Measurements from ENCODE around the gene TMC8.

GRCh38 chr17:78142119-78142861 lies 11.7 kb downstream of the TMC8 start:
- TF ChIP-seq PBX3 (IDR thresholded peaks at IDR 0.05) (0 out of 2 replicates have a peak, but pooled peaks have one; percentile 45), EP300 (IDR thresholded peaks at IDR 0.05) (no peak), POLR2A (IDR thresholded peaks at IDR 0.05; ENCODE audit: low read length) (no peak), MAX (IDR thresholded peaks at IDR 0.05) (no peak; the same call in 1 of the 2 replicates)
- TF ChIP-seq, protein P1, sequence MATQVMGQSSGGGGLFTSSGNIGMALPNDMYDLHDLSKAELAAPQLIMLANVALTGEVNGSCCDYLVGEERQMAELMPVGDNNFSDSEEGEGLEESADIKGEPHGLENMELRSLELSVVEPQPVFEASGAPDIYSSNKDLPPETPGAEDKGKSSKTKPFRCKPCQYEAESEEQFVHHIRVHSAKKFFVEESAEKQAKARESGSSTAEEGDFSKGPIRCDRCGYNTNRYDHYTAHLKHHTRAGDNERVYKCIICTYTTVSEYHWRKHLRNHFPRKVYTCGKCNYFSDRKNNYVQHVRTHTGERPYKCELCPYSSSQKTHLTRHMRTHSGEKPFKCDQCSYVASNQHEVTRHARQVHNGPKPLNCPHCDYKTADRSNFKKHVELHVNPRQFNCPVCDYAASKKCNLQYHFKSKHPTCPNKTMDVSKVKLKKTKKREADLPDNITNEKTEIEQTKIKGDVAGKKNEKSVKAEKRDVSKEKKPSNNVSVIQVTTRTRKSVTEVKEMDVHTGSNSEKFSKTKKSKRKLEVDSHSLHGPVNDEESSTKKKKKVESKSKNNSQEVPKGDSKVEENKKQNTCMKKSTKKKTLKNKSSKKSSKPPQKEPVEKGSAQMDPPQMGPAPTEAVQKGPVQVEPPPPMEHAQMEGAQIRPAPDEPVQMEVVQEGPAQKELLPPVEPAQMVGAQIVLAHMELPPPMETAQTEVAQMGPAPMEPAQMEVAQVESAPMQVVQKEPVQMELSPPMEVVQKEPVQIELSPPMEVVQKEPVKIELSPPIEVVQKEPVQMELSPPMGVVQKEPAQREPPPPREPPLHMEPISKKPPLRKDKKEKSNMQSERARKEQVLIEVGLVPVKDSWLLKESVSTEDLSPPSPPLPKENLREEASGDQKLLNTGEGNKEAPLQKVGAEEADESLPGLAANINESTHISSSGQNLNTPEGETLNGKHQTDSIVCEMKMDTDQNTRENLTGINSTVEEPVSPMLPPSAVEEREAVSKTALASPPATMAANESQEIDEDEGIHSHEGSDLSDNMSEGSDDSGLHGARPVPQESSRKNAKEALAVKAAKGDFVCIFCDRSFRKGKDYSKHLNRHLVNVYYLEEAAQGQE (IDR thresholded peaks at IDR 0.05) = no peak
